Mesothelial cell of epicardium (in vitro differentiated cells): ENCODE data around the gene FOXC2. TPM values are rescaled to one million over a fixed set of nuclear protein-coding genes. Genes with fewer than 3 reads are reported as not detected.

Experiments
- DNase-seq, 2 experiments: peaks; one replicate each; pipeline ENCODE4 v3.0.0; 2021; ENCODE audit warnings: low spot score in 2 of 2; ENCODE audit not compliant: unreplicated experiment in 2 of 2
- H3K27ac Mint-ChIP-seq: 2 replicates; pipeline ENCODE4 v1.8.0; 2021; ENCODE audit warnings: mixed read lengths
- H3K27me3 Mint-ChIP-seq: 2 replicates; pipeline ENCODE4 v1.8.0; 2021; ENCODE audit warnings: low read depth, mixed read lengths
- H3K36me3 Mint-ChIP-seq: 2 replicates; pipeline ENCODE4 v1.8.0; 2021; ENCODE audit warnings: mixed read lengths
- H3K4me1 Mint-ChIP-seq: 2 replicates; pipeline ENCODE4 v1.8.0; 2021; ENCODE audit warnings: mixed read lengths
- H3K4me3 Mint-ChIP-seq: 2 replicates; pipeline ENCODE4 v1.8.0; 2021; ENCODE audit warnings: mild to moderate bottlenecking, moderate library complexity, mixed read lengths
- H3K9me3 Mint-ChIP-seq: 2 replicates; pipeline ENCODE4 v1.8.0; 2021; ENCODE audit warnings: mixed read lengths
- total RNA-seq: library from RNA; stranded (reverse); gene quantifications from 3 replicates; pipeline ENCODE4 v1.2.1, GENCODE V29; 2021
- TF ChIP-seq, protein P1 (sequence below): fragments of 200-600 bp; sonication (generic); IDR thresholded peaks from one replicate; pipeline ENCODE4 v1.5.0; 2021; ENCODE audit warnings: antibody characterized with exemption; ENCODE audit not compliant: unreplicated experiment

Gene FOXC2
- total RNA-seq, 1 donor from 2014 or later, result 12.3 TPM

DNA sequence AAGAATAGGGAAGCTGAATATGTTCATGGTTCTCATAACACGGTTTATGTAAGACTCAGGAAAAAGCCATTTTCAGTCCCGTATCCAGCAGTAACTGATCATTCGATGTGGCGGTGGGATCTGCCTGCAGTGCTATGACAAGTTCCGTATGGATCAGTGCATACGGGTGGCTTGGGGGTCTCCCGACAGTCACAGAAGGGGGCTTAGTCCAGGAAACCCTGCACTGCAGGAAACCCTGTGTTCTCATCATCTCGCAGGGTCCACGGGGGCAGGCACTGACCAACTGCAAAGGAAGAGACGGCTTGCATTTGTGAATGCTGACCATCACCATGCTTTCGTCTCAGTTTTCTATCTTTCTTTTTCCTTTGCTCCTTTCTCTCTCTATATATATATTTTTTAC, 19.3 kb upstream of the FOXC2 start:
- Mint-ChIP-seq H3K4me3 (no peak overlapping the region), H3K4me1 (peaks cover 15% of the 10 kb centered on the region)

DNA sequence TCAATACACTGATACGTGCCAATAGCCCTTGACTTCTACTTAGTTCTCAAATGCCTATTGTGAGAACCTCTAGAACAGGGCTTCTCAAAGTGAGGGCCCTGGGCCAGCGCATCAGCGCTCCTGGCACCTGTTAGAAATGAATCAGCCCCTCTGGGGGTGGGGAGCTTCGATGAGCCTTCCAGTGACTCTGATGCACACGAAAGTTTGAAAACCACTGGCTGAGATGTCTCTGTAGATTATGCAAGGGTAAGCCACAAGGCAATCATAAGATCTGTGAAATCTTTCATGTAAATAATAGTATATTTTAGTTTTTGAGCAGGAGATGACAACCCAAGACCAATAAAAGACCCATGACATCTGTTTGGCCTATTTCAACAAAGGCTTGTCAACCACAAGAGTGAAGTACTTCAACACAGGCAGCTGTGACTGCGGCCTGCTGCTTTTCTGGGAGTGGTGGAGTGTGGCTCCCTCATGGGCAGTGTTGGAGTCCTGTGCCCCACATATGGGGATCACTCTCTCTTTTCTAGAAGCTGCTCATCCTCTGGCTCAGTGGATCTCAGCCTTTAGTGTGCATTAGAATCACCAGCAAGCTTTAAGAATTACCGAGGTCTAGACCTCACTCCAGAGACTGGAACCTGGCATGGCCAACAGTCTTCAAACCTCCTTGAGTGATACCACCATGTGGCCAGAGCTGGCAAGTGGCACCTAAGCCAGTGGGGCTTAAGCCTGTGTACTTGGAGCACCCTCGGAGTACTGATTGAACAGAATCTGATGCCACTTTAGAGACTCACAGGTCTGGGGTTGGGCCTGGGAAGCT, 17.3 kb upstream of the FOXC2 start:
- Mint-ChIP-seq H3K36me3 (peaks cover 1% of the 10 kb centered on the region), H3K27ac (no peak overlapping the region), H3K4me3 (no peak overlapping the region), H3K27me3 (peaks cover 4% of the 10 kb centered on the region), H3K9me3 (no peaks in the 10 kb centered on the region), H3K4me1 (peaks cover 26% of the 10 kb centered on the region)
- TF ChIP-seq, protein P1, sequence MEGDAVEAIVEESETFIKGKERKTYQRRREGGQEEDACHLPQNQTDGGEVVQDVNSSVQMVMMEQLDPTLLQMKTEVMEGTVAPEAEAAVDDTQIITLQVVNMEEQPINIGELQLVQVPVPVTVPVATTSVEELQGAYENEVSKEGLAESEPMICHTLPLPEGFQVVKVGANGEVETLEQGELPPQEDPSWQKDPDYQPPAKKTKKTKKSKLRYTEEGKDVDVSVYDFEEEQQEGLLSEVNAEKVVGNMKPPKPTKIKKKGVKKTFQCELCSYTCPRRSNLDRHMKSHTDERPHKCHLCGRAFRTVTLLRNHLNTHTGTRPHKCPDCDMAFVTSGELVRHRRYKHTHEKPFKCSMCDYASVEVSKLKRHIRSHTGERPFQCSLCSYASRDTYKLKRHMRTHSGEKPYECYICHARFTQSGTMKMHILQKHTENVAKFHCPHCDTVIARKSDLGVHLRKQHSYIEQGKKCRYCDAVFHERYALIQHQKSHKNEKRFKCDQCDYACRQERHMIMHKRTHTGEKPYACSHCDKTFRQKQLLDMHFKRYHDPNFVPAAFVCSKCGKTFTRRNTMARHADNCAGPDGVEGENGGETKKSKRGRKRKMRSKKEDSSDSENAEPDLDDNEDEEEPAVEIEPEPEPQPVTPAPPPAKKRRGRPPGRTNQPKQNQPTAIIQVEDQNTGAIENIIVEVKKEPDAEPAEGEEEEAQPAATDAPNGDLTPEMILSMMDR, result no peak
- DNase-seq, result no peak

More for the DNA sequence above, 19.3 kb upstream of the FOXC2 start:
- TF ChIP-seq, protein P1, result no peak
- Mint-ChIP-seq H3K9me3 (no peaks in the 10 kb centered on the region), H3K36me3 (peaks cover 5% of the 10 kb centered on the region), H3K27me3 (no peaks in the 10 kb centered on the region), H3K27ac (no peak overlapping the region)
- DNase-seq, result no peak

DNA sequence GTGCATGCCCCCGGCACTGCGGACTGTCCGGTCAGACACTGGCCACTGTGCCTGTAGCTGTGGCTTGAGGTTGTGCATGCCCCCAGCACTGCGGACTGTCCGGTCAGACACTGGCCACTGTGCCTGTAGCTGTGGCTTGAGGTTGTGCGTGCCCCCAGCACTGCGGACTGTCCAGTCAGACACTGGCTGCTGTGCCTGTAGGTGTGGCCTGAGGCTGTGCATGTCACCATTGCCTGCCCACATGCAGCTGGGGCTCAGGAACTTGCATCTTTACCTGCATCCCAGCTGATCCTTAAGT, 16.8 kb upstream of the FOXC2 start:
- H3K27me3 Mint-ChIP-seq, result peaks cover 4% of the 10 kb centered on the region
- H3K4me3 Mint-ChIP-seq, result no peak overlapping the region
- H3K9me3 Mint-ChIP-seq, result no peaks in the 10 kb centered on the region
- H3K27ac Mint-ChIP-seq, result no peak overlapping the region
- H3K4me1 Mint-ChIP-seq, result peaks cover 28% of the 10 kb centered on the region
- no peaks in the 10 kb centered on the region for H3K36me3 Mint-ChIP-seq
- no peak for DNase-seq
- TF ChIP-seq, protein P1, result no peak

DNA sequence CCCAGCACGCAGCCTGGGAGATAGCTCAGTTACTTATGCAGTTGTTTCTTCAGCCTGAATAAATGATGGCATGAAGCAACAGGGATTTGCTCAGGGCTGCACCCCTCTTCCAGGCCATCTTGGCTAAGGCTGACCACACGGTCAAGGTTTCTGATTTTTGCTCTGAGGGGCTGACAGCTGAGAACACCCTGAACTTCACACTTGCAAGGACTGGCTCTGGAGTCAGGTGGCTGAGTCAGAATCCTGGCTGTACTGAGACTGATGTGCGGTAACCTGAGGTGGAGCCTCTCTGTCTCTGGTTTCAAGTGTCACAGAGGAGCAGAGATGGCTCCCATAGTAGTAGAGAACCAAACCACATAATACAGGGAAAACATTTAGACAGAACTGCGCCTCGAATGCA, 16.3 kb upstream of the FOXC2 start:
- no peaks in the 10 kb centered on the region for H3K36me3 Mint-ChIP-seq
- H3K27ac Mint-ChIP-seq, result no peak overlapping the region
- TF ChIP-seq, protein P1, result no peak
- H3K4me3 Mint-ChIP-seq, result no peak overlapping the region
- H3K4me1 Mint-ChIP-seq, result peaks cover 28% of the 10 kb centered on the region
- H3K9me3 Mint-ChIP-seq, result no peaks in the 10 kb centered on the region
- H3K27me3 Mint-ChIP-seq, result peaks cover 4% of the 10 kb centered on the region
- no peak for DNase-seq

DNA sequence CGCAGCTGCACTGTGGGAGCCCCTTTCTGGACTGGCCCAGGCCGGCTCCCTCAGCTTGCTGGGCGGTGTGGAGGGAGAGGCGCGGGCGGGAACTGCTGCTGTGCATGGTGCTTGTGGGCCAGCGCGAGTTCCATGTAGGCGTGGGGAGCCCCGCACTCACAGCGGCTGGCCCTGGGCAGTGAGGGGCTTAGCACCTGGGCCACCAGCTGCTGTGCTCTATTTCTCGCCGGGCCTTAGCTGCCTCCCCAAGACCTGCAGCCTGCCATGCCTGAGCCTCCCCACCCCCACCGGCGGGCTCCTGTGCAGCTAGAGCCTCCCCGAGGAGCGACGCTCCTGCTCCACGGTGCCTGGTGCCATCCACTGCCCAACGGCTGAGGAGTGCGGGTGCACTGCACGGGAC, 13.3 kb upstream of the FOXC2 start:
- Mint-ChIP-seq H3K4me3 (no peak overlapping the region), H3K9me3 (no peaks in the 10 kb centered on the region), H3K4me1 (peaks cover 15% of the 10 kb centered on the region), H3K27ac (no peak overlapping the region), H3K36me3 (no peaks in the 10 kb centered on the region), H3K27me3 (peaks cover 9% of the 10 kb centered on the region)
- TF ChIP-seq, protein P1, result no peak
- DNase-seq, result no peak

DNA sequence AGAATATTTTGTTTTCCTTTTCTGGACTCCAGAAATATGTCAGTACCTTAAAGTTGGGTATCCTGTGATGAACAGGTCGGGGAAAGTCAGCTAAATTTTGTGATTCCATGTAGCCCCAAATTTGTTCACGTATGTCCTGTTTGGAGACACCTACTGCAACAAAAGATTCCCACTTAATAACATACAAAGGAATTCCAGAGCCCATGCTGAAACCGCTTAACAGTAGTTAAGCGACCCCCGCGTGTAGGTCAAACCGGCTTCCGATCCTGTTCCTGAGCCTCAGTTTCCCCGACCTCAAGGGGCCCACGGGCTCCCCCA, 12.1 kb upstream of the FOXC2 start:
- peaks cover 15% of the 10 kb centered on the region for H3K4me1 Mint-ChIP-seq
- H3K27ac Mint-ChIP-seq, result peak overlapping the region; percentile 97
- TF ChIP-seq, protein P1, result no peak
- no peaks in the 10 kb centered on the region for H3K9me3 Mint-ChIP-seq
- no peaks in the 10 kb centered on the region for H3K36me3 Mint-ChIP-seq
- DNase-seq, result no peak
- peaks cover 10% of the 10 kb centered on the region for H3K27me3 Mint-ChIP-seq
- peak overlapping the region; percentile 83 for H3K4me3 Mint-ChIP-seq
